H1 (cell line): Measurements from ENCODE around the gene PES1.

ENCODE experiments used
- ATF3 ChIP-seq: IDR thresholded peaks from 2 replicates; pipeline ENCODE4 v1.6.1; 2011; ENCODE audit warnings: low read depth, mild to moderate bottlenecking, low read length; ENCODE audit not compliant: insufficient read depth
- CTCF ChIP-seq, 3 experiments: IDR thresholded peaks; 1 replicate in 2 of 3; 2 replicates in 1 of 3; pipeline versions ENCODE4 v1.5.1 to v1.6.1; 2011; ENCODE audit warnings: low read length in 3 of 3, mild to moderate bottlenecking in 3 of 3, inconsistent platforms in 2 of 3, low read depth in 1 of 3, moderate library complexity in 1 of 3; ENCODE audit not compliant: insufficient read depth in 1 of 3; ENCODE audit errors: control extremely low read depth in 1 of 3
- EZH2 ChIP-seq: fragments of 200-600 bp; sonication (generic); IDR thresholded peaks from 2 replicates; pipeline ENCODE4 v1.7.1; 2012; ENCODE audit warnings: low read depth, mild to moderate bottlenecking, moderate library complexity, low read length, inconsistent platforms; ENCODE audit not compliant: severe bottlenecking
- POLR2A ChIP-seq, 2 experiments: IDR thresholded peaks; 1 replicate in 1 of 2; 2 replicates in 1 of 2; pipeline ENCODE4 v1.6.1; 2011; ENCODE audit warnings: low read depth in 2 of 2, low read length in 2 of 2, mild to moderate bottlenecking in 2 of 2; ENCODE audit errors: control extremely low read depth in 1 of 2
- POLR2AphosphoS5 ChIP-seq: IDR thresholded peaks from 2 replicates; pipeline ENCODE4 v1.6.1; 2011; ENCODE audit warnings: low read depth, low read length
- RNF2 ChIP-seq: fragments of 200-900, 300-1000 bp; sonication (generic); IDR thresholded peaks from 2 replicates; pipeline ENCODE4 v1.7.1; 2016; ENCODE audit warnings: borderline replicate concordance, low read depth, mild to moderate bottlenecking, antibody characterized with exemption, low read length; ENCODE audit not compliant: poor library complexity, severe bottlenecking; ENCODE audit errors: missing control alignments
- SP1 ChIP-seq: IDR thresholded peaks from 2 replicates; pipeline ENCODE4 v1.6.1; 2011; ENCODE audit warnings: low read depth, low read length
- TAF1 ChIP-seq: IDR thresholded peaks from 2 replicates; pipeline ENCODE4 v1.6.1; 2011; ENCODE audit warnings: mild to moderate bottlenecking, low read depth, low read length
- YY1 ChIP-seq: IDR thresholded peaks from 2 replicates; pipeline ENCODE4 v1.6.1; 2011; ENCODE audit warnings: low read depth, mild to moderate bottlenecking, low read length

GRCh38 chr22:30615543-30615954, 23.8 kb upstream of the PES1 start:
- TF ChIP-seq EZH2 = no peak
- TF ChIP-seq TAF1 = no peak
- no peak for TF ChIP-seq SP1
- no peak for TF ChIP-seq POLR2AphosphoS5
- no peak for TF ChIP-seq YY1
- TF ChIP-seq CTCF (IDR thresholded peaks at IDR 0.05; ENCODE audit: control extremely low read depth in 1 of 3, insufficient read depth in 1 of 3, low read depth in 1 of 3, low read length in 3 of 3) = no peak
- TF ChIP-seq POLR2A (IDR thresholded peaks at IDR 0.05; ENCODE audit: control extremely low read depth in 1 of 2, low read depth in 2 of 2, low read length in 2 of 2) = no peak
- TF ChIP-seq RNF2 = no peak
- no peak for TF ChIP-seq ATF3
